ENCODE results near the gene TEX264.

TEX264 gene

GRCh38 chr3:51673802-51674654, 3.0 kb downstream of the TEX264 start:
- no peak for TF ChIP-seq Cebpa-rat (IDR thresholded peaks at IDR 0.05)
- Histone ChIP-seq H3K9ac (0 out of 2 replicates have a peak overlapping the region, but pooled peaks have one; percentile 15), H3K9me3 (no peaks in the 10 kb centered on the region), H3K4me2 (peak overlapping the region; percentile 89; the same call in 1 of the 2 replicates), H3K4me1 (peaks cover 40% of the 10 kb centered on the region), H3K4me3 (no peak overlapping the region), H3K27me3 (no peaks in the 10 kb centered on the region), H4K20me1 (peaks cover 59% of the 10 kb centered on the region), H3K27ac (no peak overlapping the region), H3K36me3 (peaks cover 54% of the 10 kb centered on the region)

GRCh38 chr3:51675201-51675611, 4.2 kb downstream of the TEX264 start:
- TF ChIP-seq Cebpa-rat (IDR thresholded peaks at IDR 0.05) = no peak
- no peak overlapping the region for H3K4me2 ChIP-seq
- H3K9ac ChIP-seq = no peak overlapping the region
- H3K36me3 ChIP-seq = peaks cover 64% of the 10 kb centered on the region
- H3K4me3 ChIP-seq = no peak overlapping the region
- H3K4me1 ChIP-seq = peaks cover 40% of the 10 kb centered on the region
- H3K27me3 ChIP-seq = no peaks in the 10 kb centered on the region
- peaks cover 71% of the 10 kb centered on the region for H4K20me1 ChIP-seq
- no peaks in the 10 kb centered on the region for H3K9me3 ChIP-seq
- no peak overlapping the region for H3K27ac ChIP-seq

GRCh38 chr3:51676102-51676640, 5.1 kb downstream of the TEX264 start:
- H3K27ac ChIP-seq = no peak overlapping the region
- H4K20me1 ChIP-seq = peaks cover 80% of the 10 kb centered on the region
- no peaks in the 10 kb centered on the region for H3K9me3 ChIP-seq
- no peak overlapping the region for H3K4me2 ChIP-seq
- H3K9ac ChIP-seq = no peak overlapping the region
- no peak overlapping the region for H3K4me3 ChIP-seq
- TF ChIP-seq Cebpa-rat (IDR thresholded peaks at IDR 0.05) = no peak
- H3K27me3 ChIP-seq = no peaks in the 10 kb centered on the region
- H3K4me1 ChIP-seq = peaks cover 43% of the 10 kb centered on the region
- H3K36me3 ChIP-seq = peaks cover 69% of the 10 kb centered on the region

- no peak for TF ChIP-seq Cebpa-rat (IDR thresholded peaks at IDR 0.05)
- Histone ChIP-seq H3K27me3 (no peaks in the 10 kb centered on the region), H4K20me1 (peaks cover 92% of the 10 kb centered on the region), H3K4me2 (no peak overlapping the region), H3K4me3 (no peak overlapping the region), H3K4me1 (peaks cover 50% of the 10 kb centered on the region), H3K9me3 (no peaks in the 10 kb centered on the region), H3K27ac (no peak overlapping the region), H3K9ac (no peak overlapping the region), H3K36me3 (peaks cover 69% of the 10 kb centered on the region)
Observed at GRCh38 chr3:51677358-51677757, 6.3 kb downstream of the TEX264 start.

- Histone ChIP-seq H3K9ac (no peak overlapping the region), H4K20me1 (peaks cover 99% of the 10 kb centered on the region), H3K9me3 (no peaks in the 10 kb centered on the region), H3K27me3 (no peaks in the 10 kb centered on the region), H3K4me2 (no peak overlapping the region), H3K4me3 (no peak overlapping the region), H3K27ac (no peak overlapping the region), H3K36me3 (peaks cover 69% of the 10 kb centered on the region), H3K4me1 (peaks cover 50% of the 10 kb centered on the region)
- no peak for TF ChIP-seq Cebpa-rat (IDR thresholded peaks at IDR 0.05)
Observed at GRCh38 chr3:51678186-51678585, 7.1 kb downstream of the TEX264 start.

- H3K27me3 ChIP-seq = no peaks in the 10 kb centered on the region
- no peak overlapping the region for H3K9ac ChIP-seq
- H3K9me3 ChIP-seq = no peaks in the 10 kb centered on the region
- peaks cover 99% of the 10 kb centered on the region for H4K20me1 ChIP-seq
- peaks cover 50% of the 10 kb centered on the region for H3K4me1 ChIP-seq
- no peak overlapping the region for H3K4me2 ChIP-seq
- H3K36me3 ChIP-seq = peaks cover 69% of the 10 kb centered on the region
- H3K4me3 ChIP-seq = no peak overlapping the region
- no peak overlapping the region for H3K27ac ChIP-seq
- no peak for TF ChIP-seq Cebpa-rat (IDR thresholded peaks at IDR 0.05)
Observed at GRCh38 chr3:51678641-51679040, 7.6 kb downstream of the TEX264 start.

GRCh38 chr3:51679318-51679717, 8.3 kb downstream of the TEX264 start:
- no peak overlapping the region for H3K9ac ChIP-seq

GRCh38 chr3:51679777-51680176, 8.7 kb downstream of the TEX264 start:
- Histone ChIP-seq H3K36me3 (peaks cover 69% of the 10 kb centered on the region), H3K9me3 (no peaks in the 10 kb centered on the region), H3K4me1 (peaks cover 57% of the 10 kb centered on the region), H4K20me1 (peaks cover 98% of the 10 kb centered on the region), H3K27ac (peak overlapping the region; percentile 55; the same call in 1 of the 2 replicates), H3K4me2 (peak overlapping the region; percentile 87), H3K27me3 (no peaks in the 10 kb centered on the region), H3K9ac (peak overlapping the region; percentile 54; the same call in 1 of the 2 replicates), H3K4me3 (no peak overlapping the region)
- no peak for TF ChIP-seq Cebpa-rat (IDR thresholded peaks at IDR 0.05)

More at GRCh38 chr3:51679318-51679717, 8.3 kb downstream of the TEX264 start:
- Histone ChIP-seq H3K36me3 (peaks cover 69% of the 10 kb centered on the region), H3K27ac (peak overlapping the region; percentile 55; the same call in 1 of the 2 replicates), H3K4me1 (peaks cover 53% of the 10 kb centered on the region), H3K9me3 (no peaks in the 10 kb centered on the region), H3K4me2 (peak overlapping the region; percentile 87), H3K4me3 (no peak overlapping the region), H4K20me1 (peaks cover 99% of the 10 kb centered on the region), H3K27me3 (no peaks in the 10 kb centered on the region)
- no peak for TF ChIP-seq Cebpa-rat (IDR thresholded peaks at IDR 0.05)

- H3K27ac ChIP-seq = peak overlapping the region; percentile 55; the same call in 1 of the 2 replicates
Observed at GRCh38 chr3:51680196-51680595, 9.1 kb downstream of the TEX264 start.

More at GRCh38 chr3:51680196-51680595, 9.1 kb downstream of the TEX264 start:
- H3K4me1 ChIP-seq = peaks cover 61% of the 10 kb centered on the region
- H3K9me3 ChIP-seq = no peaks in the 10 kb centered on the region
- peak overlapping the region; percentile 54; the same call in 1 of the 2 replicates for H3K9ac ChIP-seq
- H3K4me3 ChIP-seq = no peak overlapping the region
- H4K20me1 ChIP-seq = peaks cover 94% of the 10 kb centered on the region
- H3K36me3 ChIP-seq = peaks cover 68% of the 10 kb centered on the region
- H3K4me2 ChIP-seq = peak overlapping the region; percentile 87
- TF ChIP-seq Cebpa-rat (IDR thresholded peaks at IDR 0.05) = no peak
- no peaks in the 10 kb centered on the region for H3K27me3 ChIP-seq

All from BLaER1 (cell line).